Measurements from ENCODE around the gene MANEAL.

- TF ChIP-seq CTCF (IDR thresholded peaks at IDR 0.05) (no peak), EZH2 (IDR thresholded peaks at IDR 0.05; ENCODE audit: borderline replicate concordance, insufficient read depth, low read depth, low read length, poor library complexity, severe bottlenecking) (no peak)
These were observed 37.5 kb downstream of the MANEAL start for GRCh38 chr1:37831109-37831508.
